T-helper 17 cell (primary cell): ENCODE results near the gene KCNIP2. TPM values are rescaled to one million over a fixed set of nuclear protein-coding genes. Genes with fewer than 3 reads are reported as not detected.

Experiments
- ATAC-seq: fragments of 150-1000 bp; cut with Tn5 transposase; 2 replicates; pipeline ENCODE4 v1.10.0; 2021; ENCODE audit warnings: mild to moderate bottlenecking, moderate library complexity
- DNase-seq, 3 donors: peaks; one replicate each; pipeline versions ENCODE4 v3.0.0 to v3.0.0-alpha.2; 2020 to 2021
- H3K9me3 ChIP-seq: one replicate; pipeline ENCODE4 v1.7.0; 2013; ENCODE audit warnings: low read length, mild to moderate bottlenecking; ENCODE audit not compliant: control insufficient read depth, poor library complexity, severe bottlenecking
- H3K27ac Mint-ChIP-seq: one replicate; pipeline ENCODE4 v1.8.0; 2022; ENCODE audit warnings: mild to moderate bottlenecking, moderate library complexity, mixed read lengths
- H3K27me3 Mint-ChIP-seq: one replicate; pipeline ENCODE4 v1.8.0; 2022; ENCODE audit warnings: mixed read lengths
- H3K36me3 Mint-ChIP-seq: one replicate; pipeline ENCODE4 v1.8.0; 2022; ENCODE audit warnings: low read depth, mixed read lengths
- H3K4me1 Mint-ChIP-seq: one replicate; pipeline ENCODE4 v1.8.0; 2022; ENCODE audit warnings: mild to moderate bottlenecking, mixed read lengths
- H3K4me3 Mint-ChIP-seq: one replicate; pipeline ENCODE4 v1.8.0; 2022; ENCODE audit warnings: mild to moderate bottlenecking, moderate library complexity, mixed read lengths
- total RNA-seq, 4 donors: library from RNA in 2 of 4; stranded (reverse) in 2 of 4; gene quantifications; one replicate each; pipeline ENCODE4 v1.2.3 and lab custom pipeline; 2022 to 2026

KCNIP2 gene
- total RNA-seq, 2 donors from 2014 or later: 2.9 to 4.1 TPM

GRCh38 chr10:101875068-101875688 lies 31.6 kb upstream of the KCNIP2 start:
- Mint-ChIP-seq H3K27ac (no peak overlapping the region), H3K27me3 (no peaks in the 10 kb centered on the region), H3K4me1 (peaks cover 12% of the 10 kb centered on the region), H3K36me3 (peaks cover 3% of the 10 kb centered on the region), H3K4me3 (no peak overlapping the region)
- ATAC-seq (no peak), DNase-seq (no peak)
- no peaks in the 10 kb centered on the region for H3K9me3 ChIP-seq

GRCh38 chr10:101874252-101874651 lies 30.7 kb upstream of the KCNIP2 start:
- H3K9me3 ChIP-seq: no peaks in the 10 kb centered on the region
- Mint-ChIP-seq H3K27ac (no peak overlapping the region), H3K27me3 (no peaks in the 10 kb centered on the region), H3K36me3 (peaks cover 3% of the 10 kb centered on the region), H3K4me3 (no peak overlapping the region), H3K4me1 (peaks cover 12% of the 10 kb centered on the region)
- no peak for ATAC-seq
- DNase-seq: no peak

DNA sequence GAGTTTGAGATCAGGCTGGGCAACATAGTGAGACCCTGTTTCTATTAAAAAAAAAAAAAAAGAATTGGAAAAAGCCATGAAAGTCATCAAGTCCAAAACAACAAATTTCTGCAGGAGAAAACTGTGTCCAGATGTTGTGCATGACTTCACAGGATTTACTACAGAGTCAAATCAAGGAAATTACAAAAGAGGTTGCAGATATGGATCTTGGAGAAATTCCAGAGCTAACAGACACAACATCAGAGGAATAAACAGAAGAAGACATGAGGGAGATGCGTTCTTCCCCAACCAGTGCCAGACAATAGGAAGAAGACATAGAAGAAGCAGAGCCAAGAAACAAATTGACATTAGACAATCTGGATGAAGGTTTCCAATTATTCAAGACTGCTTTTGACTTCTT lies 24.3 kb upstream of the KCNIP2 start:
- no peak for ATAC-seq
- no peak for DNase-seq
- no peak overlapping the region for H3K4me3 Mint-ChIP-seq
- H3K27me3 Mint-ChIP-seq: no peaks in the 10 kb centered on the region
- no peaks in the 10 kb centered on the region for H3K9me3 ChIP-seq
- H3K36me3 Mint-ChIP-seq: no peaks in the 10 kb centered on the region
- peaks cover 5% of the 10 kb centered on the region for H3K4me1 Mint-ChIP-seq
- H3K27ac Mint-ChIP-seq: no peak overlapping the region

DNA sequence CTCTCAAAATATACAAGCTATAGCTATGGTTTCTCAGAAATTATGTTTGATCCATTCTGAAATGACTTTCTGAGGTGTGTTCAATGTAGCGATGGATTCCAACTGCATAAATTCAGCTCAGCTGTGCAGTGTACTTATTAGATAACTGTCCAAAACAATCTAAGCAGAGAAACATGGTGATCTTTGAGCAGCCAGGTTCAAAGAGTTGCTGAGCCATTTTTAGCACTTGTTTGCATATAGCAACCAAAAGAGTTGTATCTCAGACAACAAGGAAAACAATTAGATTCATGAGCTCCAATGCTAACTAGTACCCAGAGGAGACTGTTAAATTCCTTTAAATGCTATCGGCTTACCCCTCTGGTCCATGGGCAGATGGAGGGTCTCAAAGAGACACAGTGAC lies 15.9 kb upstream of the KCNIP2 start:
- H3K27ac Mint-ChIP-seq: no peak overlapping the region
- H3K36me3 Mint-ChIP-seq: peaks cover 7% of the 10 kb centered on the region
- H3K9me3 ChIP-seq: no peaks in the 10 kb centered on the region
- DNase-seq (no peak), ATAC-seq (no peak)
- H3K27me3 Mint-ChIP-seq: no peaks in the 10 kb centered on the region
- H3K4me3 Mint-ChIP-seq: no peak overlapping the region
- peaks cover 20% of the 10 kb centered on the region for H3K4me1 Mint-ChIP-seq

DNA sequence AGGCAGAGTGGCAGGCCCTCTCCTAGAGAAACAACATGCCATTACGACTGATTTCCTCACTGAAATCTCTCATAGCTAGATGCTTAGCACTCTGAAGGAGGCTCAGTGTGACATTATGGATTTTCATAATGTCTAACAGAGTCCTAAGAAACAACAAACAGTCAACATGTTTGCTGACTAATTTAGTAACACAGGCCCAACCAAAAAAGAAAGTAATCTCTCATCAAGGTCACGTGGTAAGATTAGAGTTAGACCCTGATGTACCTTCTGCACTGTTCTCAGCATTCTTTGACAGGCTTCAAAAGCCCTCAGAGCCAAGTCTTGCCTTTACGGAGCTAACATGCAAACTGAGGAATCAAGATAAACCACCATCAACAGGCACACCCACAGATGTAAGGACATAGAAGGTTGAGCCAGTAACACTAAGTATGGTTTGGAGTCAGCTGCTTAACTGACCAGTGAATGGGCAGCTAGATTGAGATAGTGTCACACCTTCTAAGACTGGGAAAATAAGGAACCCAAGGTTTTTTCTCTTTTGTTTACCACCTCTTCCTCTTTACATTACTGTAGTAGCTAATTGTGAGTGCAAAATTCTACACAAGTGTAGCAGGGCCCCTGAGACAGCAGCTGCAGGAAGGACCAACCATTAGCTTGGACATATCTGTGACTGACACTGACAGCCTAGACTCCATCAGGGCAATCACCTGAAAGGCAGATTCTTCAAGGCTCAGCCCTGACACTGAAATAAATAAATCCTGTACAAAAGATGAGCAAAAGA lies 15.3 kb upstream of the KCNIP2 start:
- ATAC-seq: peak; percentile 44
- no peaks in the 10 kb centered on the region for H3K27me3 Mint-ChIP-seq
- H3K4me1 Mint-ChIP-seq: peaks cover 17% of the 10 kb centered on the region
- H3K9me3 ChIP-seq: no peaks in the 10 kb centered on the region
- peaks cover 7% of the 10 kb centered on the region for H3K36me3 Mint-ChIP-seq
- H3K27ac Mint-ChIP-seq: peak overlapping the region; percentile 27
- no peak overlapping the region for H3K4me3 Mint-ChIP-seq
- DNase-seq: no peak

- peaks cover 17% of the 10 kb centered on the region for H3K4me1 Mint-ChIP-seq
- H3K27me3 Mint-ChIP-seq: no peaks in the 10 kb centered on the region
- H3K4me3 Mint-ChIP-seq: no peak overlapping the region
- no peak overlapping the region for H3K27ac Mint-ChIP-seq
- DNase-seq (no peak), ATAC-seq (no peak)
- no peaks in the 10 kb centered on the region for H3K9me3 ChIP-seq
- peaks cover 7% of the 10 kb centered on the region for H3K36me3 Mint-ChIP-seq
Observed at GRCh38 chr10:101857802-101858476, 14.3 kb upstream of the KCNIP2 start.

DNA sequence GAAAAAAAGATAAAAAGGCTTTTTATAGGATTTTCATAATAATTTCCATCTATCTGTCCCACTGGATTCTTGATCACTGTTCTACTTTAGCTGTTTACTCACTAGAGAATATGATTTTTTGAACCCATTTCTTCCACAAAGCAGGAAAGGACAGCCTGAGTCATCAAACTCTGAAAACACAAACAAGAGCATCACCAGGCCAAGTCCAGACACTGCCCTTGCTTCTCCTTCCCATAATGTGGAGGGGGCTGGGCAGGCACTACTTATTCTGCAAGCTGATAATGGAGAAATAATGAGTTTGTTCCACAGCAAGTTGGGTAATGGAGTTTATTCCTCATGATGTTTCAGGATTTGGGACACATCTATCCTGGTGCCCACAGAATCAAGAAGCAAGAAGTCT lies 13.0 kb upstream of the KCNIP2 start:
- peaks cover 5% of the 10 kb centered on the region for H3K36me3 Mint-ChIP-seq
- H3K27ac Mint-ChIP-seq: no peak overlapping the region
- no peaks in the 10 kb centered on the region for H3K9me3 ChIP-seq
- no peak overlapping the region for H3K4me3 Mint-ChIP-seq
- H3K27me3 Mint-ChIP-seq: no peaks in the 10 kb centered on the region
- H3K4me1 Mint-ChIP-seq: peaks cover 17% of the 10 kb centered on the region
- DNase-seq: no peak
- no peak for ATAC-seq

- H3K4me1 Mint-ChIP-seq: peaks cover 6% of the 10 kb centered on the region
- no peak for ATAC-seq
- H3K27me3 Mint-ChIP-seq: no peaks in the 10 kb centered on the region
- peaks cover 5% of the 10 kb centered on the region for H3K36me3 Mint-ChIP-seq
- H3K27ac Mint-ChIP-seq: no peak overlapping the region
- DNase-seq: no peak
- H3K9me3 ChIP-seq: no peaks in the 10 kb centered on the region
- no peak overlapping the region for H3K4me3 Mint-ChIP-seq
Observed at GRCh38 chr10:101851411-101852116, 8.0 kb upstream of the KCNIP2 start.

GRCh38 chr10:101850749-101851148 lies 7.1 kb upstream of the KCNIP2 start:
- peak overlapping the region; percentile 76 for H3K27ac Mint-ChIP-seq
- no peak overlapping the region for H3K4me3 Mint-ChIP-seq
- H3K4me1 Mint-ChIP-seq: peaks cover 6% of the 10 kb centered on the region
- DNase-seq (no peak), ATAC-seq (no peak)
- no peaks in the 10 kb centered on the region for H3K27me3 Mint-ChIP-seq
- H3K36me3 Mint-ChIP-seq: peaks cover 5% of the 10 kb centered on the region
- no peaks in the 10 kb centered on the region for H3K9me3 ChIP-seq

DNA sequence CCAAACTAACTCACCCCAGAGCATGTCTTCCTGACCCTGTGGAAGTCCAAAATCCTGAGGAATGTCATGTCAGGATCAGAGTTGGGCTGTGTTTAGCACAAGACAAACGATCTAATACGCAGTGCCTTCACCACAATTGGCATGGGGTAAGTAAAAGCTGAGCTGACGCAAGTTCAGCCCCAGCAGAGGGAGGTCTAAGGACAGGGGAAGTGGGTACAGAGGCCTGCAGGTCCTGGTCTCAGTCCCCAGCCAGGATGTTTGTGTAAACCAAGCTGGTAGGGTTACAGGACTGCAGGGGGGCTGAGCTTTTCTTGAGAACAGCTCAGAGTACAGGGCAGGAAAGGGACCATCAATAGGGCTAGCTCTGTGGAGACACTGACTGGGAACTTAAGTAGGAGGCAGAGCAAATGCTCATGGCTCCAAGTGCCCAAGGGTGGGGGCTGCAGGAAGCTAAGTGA lies 5.3 kb upstream of the KCNIP2 start:
- H3K4me1 Mint-ChIP-seq: peaks cover 15% of the 10 kb centered on the region
- no peaks in the 10 kb centered on the region for H3K9me3 ChIP-seq
- peaks cover 5% of the 10 kb centered on the region for H3K36me3 Mint-ChIP-seq
- H3K27me3 Mint-ChIP-seq: no peaks in the 10 kb centered on the region
- no peak for DNase-seq
- no peak overlapping the region for H3K27ac Mint-ChIP-seq
- no peak overlapping the region for H3K4me3 Mint-ChIP-seq
- no peak for ATAC-seq

DNA sequence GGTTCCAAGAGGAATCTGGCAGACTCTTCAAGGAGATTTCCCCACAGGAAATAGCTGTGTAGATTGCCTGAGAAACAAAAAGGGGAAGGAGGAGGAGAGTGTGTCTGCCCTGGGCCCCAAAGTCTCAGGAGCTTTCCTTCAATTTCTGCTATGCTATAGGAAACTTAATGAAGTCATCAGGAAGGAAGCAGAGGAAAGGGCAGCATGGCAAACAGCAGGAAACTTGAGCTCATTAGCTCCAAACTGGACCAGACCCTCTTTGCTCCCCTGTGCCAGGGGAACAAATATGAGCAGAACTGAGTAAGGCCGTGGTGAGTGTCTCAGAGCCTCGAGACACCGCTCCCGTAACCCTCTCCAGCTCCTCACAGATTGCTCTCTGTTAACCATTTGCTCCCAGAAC lies 4.8 kb upstream of the KCNIP2 start:
- H3K27ac Mint-ChIP-seq: no peak overlapping the region
- peaks cover 5% of the 10 kb centered on the region for H3K36me3 Mint-ChIP-seq
- ATAC-seq (no peak), DNase-seq (no peak)
- no peaks in the 10 kb centered on the region for H3K9me3 ChIP-seq
- no peak overlapping the region for H3K4me3 Mint-ChIP-seq
- no peaks in the 10 kb centered on the region for H3K27me3 Mint-ChIP-seq
- peaks cover 17% of the 10 kb centered on the region for H3K4me1 Mint-ChIP-seq

DNA sequence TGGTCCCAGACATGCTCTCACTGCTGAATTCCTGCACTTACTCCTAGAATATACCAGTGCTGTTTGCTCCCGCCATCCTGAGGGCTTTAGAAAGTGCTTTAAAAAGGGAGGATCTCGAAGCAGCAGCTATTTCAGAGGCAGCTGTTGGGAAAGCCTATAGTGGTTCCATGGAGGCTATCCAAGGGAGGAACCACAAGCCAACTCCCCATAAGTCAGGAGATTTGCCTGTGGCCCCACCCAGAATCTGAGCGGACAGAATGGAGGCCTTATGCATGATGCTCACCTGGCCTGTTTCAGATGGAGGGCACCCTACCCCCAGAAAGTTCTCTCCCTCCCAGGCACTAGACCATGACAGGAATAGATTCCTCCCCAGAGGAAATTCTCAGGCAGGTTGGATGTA lies 2.3 kb upstream of the KCNIP2 start:
- no peak overlapping the region for H3K4me3 Mint-ChIP-seq
- no peak for DNase-seq
- H3K36me3 Mint-ChIP-seq: peaks cover 5% of the 10 kb centered on the region
- no peaks in the 10 kb centered on the region for H3K9me3 ChIP-seq
- H3K4me1 Mint-ChIP-seq: peaks cover 30% of the 10 kb centered on the region
- H3K27me3 Mint-ChIP-seq: no peaks in the 10 kb centered on the region
- no peak overlapping the region for H3K27ac Mint-ChIP-seq
- no peak for ATAC-seq

GRCh38 chr10:101841826-101842225 lies 1.8 kb downstream of the KCNIP2 start:
- no peak for ATAC-seq
- H3K27ac Mint-ChIP-seq: no peak overlapping the region
- no peaks in the 10 kb centered on the region for H3K27me3 Mint-ChIP-seq
- no peak for DNase-seq
- no peak overlapping the region for H3K4me3 Mint-ChIP-seq
- H3K9me3 ChIP-seq: no peaks in the 10 kb centered on the region
- H3K36me3 Mint-ChIP-seq: no peaks in the 10 kb centered on the region
- peaks cover 39% of the 10 kb centered on the region for H3K4me1 Mint-ChIP-seq
